Globus pallidus (tissue), 1 donor: ENCODE results near the gene ZNF630.
"Not testable (repeated sequence)": the region's sequence is repeated elsewhere in the genome, so short reads cannot be mapped to it uniquely, and the experiment has no call there.

ENCODE experiments used
- DNase-seq: peaks from one replicate; pipeline ENCODE4 v3.0.0-alpha.2; 2015; ENCODE audit warnings: low spot score

ZNF630 gene

DNA sequence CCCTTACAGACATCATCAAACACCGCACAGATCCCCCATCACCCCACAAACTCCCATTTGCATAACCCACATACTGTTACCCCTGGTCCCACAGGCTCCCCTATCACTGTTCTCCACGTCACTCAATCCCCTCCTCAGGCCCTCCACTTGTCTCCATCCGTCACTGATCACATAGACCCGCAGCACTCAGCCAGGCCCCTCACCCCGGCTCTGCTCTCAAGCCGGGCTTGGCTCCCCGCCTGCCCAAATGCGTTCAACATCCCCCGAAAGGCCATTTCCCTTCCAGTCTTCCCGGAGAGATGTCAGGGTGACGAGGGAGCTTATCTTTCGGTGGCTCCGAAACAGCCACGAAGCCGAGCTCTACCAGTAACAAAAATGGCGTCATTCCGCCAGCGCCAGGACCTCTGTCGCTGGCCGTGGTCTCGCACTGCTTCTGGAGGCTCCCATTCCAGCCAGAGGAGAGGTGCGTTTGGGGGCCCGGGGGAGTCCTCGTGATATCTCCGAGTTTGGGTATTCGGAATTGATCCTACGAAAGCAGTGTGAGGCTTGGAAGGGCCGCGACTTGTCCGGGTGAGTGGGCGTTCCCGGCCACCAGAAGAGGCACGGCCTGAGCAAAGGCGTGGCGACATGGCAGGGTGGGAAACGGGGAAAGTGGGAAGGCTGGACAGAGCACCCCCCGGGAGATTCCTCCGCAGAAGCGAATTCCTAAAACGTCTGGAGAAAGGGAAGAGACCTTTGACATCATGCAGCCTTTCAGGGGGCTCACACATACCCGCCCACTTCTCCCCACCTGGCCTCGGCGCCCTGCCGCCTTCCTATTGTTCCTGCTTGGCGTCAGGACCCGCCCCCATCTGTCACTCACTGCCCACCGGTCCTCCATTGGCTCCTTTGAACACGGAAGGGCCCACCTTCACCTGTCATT lies at the start of gene ZNF630:
Gene ZNF630, minus strand, starts transcription at position 577 of the 922 bp plus-strand sequence. CDS start 4,754 bp downstream, outside the sequence.
- peak; percentile 55 for DNase-seq

DNA sequence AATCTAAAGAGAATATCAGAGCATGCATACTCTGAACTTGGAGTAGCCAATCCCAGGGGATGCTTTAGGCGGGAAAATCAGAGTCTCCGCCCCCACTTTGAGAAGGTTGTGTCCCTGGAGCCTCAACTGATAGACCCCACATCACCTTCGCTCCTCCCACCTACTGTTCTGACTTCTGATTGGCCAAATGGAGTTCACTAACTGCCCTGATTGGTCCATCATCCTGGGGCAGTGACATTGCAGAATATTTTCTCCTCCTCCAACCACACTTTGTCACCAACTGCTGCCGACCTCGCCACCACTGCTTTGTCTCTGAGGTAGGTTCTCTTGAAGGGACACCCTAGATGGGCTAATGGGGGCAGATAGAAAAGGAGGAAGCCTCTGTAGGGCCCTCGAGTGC lies 36.3 kb upstream of the ZNF630 start:
- no peak for DNase-seq

DNA sequence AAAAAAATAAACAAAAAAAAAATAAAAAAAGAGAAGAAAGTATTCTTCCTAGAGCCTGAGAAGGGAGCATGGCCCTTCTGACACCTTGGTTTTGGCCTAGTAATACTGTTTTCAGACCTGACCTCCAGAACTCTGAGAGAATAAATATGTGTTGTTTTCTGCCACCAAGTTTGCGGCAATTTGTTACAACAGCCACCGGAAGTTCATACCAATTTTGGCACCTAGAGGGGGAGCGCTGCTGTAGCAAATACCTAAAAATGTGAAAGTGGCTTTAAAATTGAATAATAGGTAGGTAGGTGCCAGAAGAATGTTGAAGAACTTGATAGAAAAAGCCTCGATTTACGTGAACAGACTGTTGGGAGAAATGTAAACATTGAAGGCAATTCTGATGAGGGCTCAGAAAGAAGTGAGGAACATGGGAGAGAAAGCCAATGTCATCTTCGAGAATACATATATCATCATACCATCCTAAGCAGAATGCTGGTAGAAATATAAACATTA lies 31.5 kb upstream of the ZNF630 start:
- no peak for DNase-seq

DNA sequence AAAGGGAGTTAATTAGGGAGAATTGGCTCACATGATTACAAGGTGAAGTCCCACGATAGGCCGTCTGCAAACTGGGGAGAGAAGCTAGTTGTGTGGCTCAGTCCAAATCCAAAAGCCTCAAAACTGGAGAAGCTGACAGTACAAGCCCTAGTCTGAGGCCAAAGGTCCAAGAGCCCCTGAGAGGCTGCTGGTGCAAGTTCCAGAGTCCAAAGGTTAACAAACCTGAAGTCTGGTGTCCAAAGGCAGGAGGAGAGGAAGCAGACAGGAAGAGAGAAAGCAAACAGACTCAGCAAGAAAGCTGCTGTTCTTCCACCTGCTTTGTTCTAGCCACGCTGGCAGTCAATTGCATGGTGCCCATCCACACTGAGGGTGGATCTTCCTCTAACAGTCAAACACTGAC lies 30.0 kb upstream of the ZNF630 start:
- no peak for DNase-seq

DNA sequence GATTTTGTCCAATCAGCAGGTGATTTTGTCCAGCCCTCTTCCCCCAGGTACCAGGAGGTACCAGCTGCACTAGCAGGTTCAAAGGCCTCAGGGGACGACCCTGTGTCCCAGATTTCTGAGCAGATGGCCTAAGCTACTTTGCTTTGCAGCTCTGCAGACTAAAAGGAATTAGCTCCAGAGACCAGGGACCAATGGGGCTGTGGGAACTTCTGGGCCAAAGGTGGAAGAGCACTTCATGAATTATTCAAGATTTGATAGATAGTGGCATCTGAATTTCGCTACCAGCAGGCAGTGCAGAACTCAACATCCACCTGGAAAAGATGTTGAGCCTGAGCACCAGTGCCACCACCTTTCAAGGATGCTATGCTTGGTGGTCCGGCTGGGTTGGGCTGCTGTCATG lies 21.1 kb upstream of the ZNF630 start:
- not testable (repeated sequence) for DNase-seq

DNA sequence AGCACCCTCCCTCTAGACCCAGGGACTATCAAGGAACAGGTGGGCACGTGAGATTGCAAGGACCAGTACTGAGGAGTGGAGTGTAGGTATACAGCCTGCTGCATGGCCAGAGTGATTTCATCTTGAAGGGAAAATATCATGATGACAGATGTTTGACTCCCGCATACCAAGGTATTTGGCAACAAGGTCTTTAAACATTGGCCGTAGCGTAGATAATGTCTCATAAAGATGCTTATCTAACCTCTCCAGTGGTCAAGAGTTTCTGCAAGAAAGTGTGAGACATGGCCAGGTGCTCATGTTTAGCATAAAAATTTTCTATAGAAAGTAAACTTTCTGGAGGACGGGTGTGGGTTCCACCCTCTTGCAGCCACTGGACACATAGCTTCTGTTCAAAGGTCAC lies 18.7 kb upstream of the ZNF630 start:
- no peak for DNase-seq

DNA sequence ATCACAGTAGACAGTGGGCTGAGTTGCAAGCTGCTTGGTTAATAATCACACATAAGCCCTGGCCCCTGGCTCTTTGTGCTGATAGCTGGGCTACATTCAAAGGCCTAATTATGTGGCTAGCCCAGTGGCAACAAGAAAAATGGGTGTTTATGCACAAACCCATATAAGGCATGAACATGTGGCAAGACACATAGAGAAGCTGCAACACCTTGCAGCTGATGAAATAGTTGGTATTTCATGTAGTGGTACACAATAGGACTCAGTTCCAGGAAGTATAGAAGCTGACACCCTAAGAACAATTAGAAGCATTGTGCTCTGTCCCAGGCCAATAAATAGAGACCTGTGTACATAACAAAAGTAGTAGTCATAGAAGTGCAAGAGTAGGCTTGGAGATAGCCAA lies 14.6 kb upstream of the ZNF630 start:
- DNase-seq, result no peak

DNA sequence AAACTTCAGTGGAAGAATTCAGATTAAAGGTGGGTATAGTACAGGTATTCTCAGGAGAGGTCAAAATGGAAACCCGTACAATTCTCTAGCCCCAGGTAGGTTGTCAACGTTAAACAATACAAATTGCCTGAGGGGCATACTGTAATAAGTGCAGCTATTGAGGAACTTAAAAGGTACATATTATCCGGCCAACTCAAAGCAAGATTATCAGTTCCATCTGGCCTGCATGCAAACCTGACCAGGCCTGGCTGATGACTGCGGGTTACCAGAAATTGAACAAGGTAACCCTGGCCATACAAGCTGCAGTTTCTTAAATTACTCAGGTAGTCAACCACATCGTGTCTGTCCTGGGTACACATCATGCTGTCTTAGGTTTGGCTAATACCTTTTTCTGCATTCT lies 12.3 kb upstream of the ZNF630 start:
- no peak for DNase-seq

DNA sequence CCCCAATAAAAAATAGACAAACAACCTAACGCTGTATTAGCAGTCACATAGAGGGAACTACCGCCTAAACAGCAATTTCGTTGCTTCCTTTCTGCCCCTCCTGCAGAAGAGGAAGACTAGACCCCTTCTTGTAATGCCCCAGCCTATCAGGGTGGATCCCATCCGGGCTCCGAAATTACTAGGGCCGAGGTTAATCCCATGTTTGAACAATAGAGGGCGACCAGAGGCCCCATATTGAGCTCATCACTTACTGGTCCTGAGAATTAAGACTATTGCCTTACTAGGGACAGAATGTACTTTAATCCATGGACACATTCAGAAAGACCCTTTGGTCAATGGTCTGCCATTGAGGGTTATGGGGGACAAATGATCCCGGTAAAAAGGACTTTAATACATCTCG lies 11.8 kb upstream of the ZNF630 start:
- DNase-seq, result peak; percentile 43

DNA sequence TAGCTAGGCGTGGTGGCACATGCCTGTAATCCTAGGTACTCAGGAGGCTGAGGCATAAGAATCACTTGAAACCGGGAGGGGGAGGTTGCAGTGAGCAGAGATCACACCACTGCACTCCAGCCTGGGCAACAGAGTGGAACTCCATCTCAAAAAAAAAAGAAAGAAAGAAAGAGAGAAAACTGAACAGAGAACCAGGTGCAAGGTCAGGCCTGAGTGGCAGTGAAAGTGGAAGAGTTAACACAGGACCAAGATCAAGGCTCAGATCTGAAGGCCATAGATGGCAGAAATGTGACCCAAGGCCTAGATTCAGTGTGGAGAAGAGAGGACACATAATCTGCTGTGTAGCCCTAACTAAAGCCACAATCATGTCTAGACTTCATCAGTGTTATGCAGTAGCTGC lies 4.9 kb upstream of the ZNF630 start:
- DNase-seq, result no peak

DNA sequence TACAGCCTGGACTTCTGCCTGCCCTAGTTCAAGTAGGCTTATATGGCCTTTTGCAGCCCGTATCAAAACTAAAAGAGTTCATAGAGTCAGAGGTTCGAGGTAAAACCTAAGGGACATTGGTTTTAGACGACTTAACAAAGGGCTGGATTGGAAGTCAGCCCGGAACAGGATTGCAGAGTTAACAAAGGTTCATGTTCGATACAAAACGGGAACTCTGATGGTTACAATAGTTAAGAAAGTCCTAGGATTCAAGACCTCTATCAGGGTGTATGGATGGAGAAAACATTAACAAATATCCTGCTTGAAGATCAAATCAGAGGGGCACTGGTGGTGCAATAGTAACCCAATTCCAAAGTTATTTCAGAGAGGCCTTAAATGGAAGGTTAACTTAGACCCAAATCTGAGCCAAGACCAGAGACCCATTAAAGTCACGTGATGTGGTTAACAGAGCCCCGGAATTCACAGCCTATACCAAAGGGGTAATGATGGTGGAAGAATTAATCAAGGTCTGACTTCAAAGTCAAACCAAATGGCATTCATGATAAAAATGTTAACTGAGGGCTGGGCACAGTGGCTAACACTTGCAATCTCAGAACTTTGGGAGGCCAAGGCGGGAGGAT lies 656 bp upstream of the ZNF630 start:
- no peak for DNase-seq

DNA sequence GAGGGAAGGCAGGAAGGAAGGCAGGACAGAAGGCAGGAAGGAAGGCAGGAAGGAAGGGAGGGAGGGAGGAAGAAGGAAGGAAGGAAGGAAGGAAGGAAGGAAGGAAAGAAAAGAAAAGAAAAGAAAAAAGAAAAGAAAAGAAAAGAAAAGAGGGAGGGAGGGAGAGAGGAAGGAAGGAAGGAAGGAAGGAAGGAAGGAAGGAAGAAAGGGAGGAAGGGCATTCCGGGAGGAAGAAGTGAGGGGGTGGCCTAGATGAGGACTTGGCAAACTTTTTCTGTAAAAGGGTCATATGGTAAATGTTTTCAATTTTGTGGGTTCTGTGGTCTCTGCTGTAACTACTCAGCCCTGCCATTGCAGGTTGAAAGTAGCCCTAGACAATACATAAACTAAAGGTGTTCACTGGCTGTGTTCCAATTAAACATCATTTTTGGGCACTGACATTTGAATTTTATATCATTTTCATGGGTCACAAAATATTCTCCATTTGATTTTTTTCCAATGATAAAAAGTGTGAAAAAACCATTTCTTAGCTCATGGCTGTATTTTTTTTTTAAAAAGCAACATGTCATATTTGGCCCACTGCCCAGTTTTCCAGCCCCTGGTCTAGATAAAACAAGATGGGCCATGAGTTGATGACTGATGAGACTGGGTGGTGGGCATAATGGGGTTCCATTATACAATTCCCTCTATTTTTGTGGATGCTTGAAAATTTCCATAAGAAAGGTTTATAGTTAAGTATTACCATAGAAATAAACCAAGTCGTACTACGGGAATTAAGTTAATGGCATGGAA lies 3.1 kb downstream of the ZNF630 start:
- no peak for DNase-seq

DNA sequence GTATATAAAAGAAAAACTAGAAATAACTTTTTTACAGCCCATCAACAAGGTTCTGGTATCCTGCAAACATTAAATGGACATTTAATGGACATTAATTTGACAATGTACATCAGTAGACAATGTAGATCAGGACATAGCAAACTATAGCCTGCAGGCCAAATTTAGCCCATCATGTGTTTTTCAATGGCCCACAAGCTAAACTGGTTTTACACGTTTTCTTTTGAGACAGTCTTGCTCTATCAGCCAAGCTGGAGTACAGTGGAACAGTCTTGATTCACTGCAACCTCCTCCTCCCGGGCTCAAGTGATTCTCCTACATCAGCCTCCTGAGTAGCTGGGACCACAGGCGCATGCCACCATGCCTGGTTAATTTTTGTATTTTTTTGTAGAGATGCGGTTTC lies 7.2 kb downstream of the ZNF630 start:
- DNase-seq, result no peak

DNA sequence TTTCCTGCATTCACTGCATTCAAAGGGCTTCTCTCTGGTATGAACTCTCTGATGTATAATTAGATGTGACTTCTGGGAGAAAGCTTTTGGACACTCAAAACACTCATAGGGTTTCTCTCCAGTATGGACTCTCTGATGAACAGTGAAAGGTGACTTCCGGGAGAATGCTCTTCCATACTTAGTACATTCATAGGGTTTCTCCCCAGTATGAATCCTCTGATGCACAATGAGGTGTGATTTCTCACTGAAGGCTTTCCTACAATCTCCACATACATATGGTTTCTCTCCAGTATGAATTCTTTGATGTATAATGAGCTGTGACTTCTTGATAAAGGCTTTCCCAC lies 12.2 kb downstream of the ZNF630 start:
- no peak for DNase-seq

DNA sequence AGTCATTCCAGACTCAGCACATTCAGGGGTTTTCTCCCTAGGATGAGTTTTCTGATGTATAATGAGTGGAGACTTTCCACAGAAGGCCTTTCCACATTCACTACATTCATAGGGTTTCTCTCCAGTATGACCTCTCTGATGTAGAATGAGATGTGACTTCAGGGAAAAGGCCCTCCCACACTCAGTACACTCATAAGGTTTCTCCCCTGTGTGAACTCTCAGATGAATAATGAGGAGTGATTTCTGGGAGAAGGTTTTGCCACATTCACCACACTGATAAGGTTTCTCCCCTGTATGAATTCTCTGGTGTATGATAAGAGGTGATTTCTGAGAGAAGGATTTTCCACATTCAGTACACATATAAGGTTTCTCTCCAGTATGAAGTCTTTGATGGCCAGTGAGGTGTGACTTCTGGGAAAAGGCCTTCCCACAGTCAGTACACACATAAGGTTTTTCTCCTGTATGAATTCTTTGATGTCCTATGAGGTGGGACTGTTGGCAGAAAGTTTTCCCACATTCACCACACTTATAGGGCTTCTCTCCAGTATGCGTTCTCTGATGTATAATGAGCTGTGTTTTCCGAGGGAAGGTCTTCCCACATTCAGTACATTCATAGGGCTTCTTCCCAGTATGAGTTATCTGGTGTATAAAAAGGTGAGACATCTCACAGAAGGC lies 12.7 kb downstream of the ZNF630 start:
- DNase-seq, result no peak

DNA sequence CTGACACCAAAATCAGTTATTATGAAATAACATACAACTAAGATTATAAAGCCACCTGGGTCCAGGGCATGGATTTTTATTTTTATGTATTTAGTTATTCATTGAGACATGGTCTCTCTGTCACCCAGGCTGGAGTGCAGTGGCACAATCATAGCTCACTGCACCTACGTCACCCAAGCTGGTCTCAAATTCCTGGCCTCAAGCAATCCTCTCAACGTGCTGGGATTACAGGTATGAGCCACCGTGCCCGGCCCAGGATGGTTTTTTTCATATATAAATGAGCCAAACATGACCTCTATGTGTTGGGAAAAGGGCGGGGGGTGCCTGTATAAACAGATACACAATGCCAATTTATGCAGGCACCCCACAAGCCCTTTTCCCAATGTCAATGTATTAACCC lies 24.6 kb downstream of the ZNF630 start:
- DNase-seq, result no peak

DNA sequence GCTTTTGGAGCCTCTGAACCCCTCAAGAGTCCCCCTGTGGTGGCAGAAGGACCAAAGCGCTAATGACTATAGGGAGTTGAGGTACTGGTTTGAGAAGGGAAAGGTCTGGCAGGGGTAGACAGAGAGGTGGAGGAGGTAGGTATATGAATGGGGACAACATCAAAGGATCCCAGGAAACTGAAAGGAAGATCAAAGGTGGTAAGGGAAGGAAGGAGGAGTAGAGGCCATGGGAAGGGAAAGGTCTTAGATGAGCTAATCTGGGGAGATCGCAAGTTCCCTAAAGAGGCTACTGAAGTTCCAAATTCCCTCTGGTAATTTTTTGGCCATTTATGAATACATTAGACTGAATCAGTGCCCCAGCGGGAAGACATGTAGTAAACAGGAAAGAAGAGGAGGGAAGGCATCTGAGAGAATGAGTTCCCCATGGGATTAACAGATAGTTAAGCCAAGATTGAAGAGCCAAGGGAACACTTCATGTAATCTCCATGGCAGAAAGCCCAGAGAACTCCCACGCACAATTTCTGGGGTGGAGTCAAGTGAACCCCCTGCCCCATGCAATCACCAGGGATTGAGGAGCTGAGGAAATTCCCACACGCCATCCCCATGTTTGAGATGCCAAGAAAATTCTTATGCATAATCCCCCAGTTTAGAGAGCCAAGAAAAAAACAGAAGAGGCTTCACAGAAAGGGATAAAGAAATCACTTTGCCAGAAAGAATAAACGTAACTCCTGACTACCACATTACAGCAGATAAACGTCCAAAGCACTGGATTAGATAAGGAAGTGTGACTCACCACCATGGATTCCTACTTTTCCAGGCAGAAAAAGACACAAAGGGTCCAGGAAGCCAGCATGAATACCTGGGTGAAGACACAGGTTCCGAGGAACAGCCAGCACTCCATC lies 25.8 kb downstream of the ZNF630 start:
- DNase-seq, result no peak

DNA sequence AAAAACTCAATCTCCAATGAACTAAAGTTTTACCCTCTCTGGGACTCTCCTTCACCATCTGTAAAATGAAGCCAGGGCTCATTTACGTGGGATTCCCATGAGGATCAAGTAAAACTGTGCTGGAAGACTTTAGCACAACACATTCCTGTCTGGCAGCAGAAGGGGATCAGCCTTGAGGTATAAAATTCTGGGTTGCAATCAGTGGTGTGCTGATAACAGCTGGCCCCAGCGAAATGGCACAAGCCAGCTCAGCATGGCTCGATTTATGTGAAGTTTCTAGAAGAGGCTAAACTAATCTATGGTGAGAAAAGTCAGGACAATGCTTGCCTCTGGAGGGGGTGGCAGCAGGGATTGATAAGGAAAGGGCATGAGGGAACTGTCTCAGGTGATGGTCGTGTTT lies 28.4 kb downstream of the ZNF630 start:
- no peak for DNase-seq

DNA sequence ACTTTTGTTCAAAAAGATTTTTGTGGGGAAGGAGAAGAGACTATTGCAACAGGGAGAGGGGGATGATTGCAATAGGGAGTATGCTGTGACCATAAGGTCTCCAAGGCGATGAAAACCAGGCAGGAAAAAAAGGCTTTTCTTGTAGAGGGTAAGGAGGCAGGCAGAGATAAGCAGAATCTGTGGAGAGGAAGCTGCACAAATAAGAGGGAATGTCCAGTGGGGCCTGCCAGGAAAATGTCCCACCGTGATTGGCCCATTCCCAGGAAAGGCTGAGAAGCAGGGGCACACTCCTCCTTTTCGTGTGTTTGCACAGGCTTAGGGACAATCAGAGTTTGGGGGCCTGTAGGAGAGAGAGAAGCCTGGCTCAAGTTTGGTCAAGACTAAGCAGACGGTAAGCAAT lies 35.5 kb downstream of the ZNF630 start:
- DNase-seq, result no peak

DNA sequence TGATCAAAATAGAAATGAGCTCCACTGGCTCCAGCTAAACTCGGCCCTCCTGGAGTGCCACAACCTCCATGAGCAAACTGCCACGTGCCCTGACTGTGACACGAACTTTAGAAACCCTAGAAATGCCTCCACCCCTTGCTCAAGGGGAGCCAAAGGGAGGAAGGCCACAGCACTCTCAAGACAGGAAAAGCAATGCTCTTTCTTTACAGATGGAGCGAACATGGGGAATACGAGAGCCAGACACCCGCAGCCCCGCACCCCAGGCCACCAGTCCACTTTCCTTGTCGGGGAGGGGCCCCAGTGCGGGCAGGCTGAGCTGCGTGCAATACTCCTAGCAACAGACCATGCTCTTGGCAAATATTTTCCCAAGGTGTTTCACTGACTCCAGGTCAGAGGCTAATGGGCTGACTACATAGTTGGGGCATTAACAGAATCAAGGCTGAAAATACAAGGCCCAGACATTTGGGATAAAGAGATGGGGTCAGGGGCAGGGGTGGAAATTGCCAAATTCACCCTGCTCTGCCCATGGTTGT lies 40.7 kb downstream of the ZNF630 start:
- DNase-seq, result not testable (repeated sequence)

DNA sequence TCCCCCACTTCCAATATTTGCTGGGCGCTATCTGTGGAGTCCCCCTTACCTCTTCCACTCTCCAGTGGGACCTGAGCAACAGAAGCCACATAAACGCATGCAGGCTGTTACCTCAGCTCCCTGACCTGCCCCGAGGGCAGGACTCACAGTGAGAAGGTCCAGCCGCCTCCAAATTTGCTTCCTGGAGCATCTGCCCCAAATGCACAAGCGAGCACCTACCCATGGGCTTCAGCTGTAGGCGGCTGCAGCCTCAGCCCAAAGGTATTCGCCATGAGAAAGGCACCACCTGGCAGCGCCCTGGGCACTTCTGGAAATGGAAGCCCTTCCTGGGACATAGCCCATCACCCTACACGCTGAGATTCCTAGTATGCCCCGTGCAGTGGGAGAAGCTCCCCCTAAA lies 41.2 kb downstream of the ZNF630 start:
- DNase-seq, result no peak
